ENCODE results near the gene KCNJ6.

DNA sequence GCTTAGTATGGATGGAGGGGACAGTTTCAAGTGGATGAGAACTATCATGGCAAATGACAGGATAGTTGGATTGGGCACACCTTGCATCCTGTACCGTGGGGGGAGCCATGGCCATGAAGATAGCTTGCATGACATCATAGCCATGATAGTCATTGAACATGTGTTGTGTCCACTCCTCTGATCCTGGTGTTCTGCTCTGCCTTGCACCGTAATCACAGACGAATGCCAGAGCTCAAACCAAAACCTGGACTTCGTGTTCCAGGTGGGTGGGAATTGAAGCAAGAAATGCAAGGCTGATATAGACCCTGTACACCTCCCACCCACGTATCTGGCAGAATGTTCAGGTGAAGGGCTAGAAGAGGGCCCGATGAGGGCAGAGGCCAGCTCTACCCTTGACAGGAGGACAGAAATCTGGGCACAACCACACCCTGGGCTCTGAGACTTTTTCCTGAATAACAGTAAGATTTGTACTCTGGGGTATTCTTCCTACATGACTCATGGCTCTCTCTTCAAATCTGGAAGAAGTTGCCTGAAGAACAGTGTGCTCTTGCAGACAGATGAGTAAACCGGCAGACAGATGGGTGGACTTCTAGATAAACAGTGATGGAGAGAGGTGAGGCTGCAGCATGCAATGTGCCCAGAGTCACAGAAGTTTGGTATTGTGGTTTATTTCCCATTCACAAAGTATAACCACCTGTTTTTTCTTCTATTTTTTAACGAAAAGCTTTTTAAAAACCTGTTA lies 45.0 kb downstream of the KCNJ6 start:
- no peak for TF ChIP-seq POLR2A (IDR thresholded peaks at IDR 0.05)
- TF ChIP-seq, protein P1, sequence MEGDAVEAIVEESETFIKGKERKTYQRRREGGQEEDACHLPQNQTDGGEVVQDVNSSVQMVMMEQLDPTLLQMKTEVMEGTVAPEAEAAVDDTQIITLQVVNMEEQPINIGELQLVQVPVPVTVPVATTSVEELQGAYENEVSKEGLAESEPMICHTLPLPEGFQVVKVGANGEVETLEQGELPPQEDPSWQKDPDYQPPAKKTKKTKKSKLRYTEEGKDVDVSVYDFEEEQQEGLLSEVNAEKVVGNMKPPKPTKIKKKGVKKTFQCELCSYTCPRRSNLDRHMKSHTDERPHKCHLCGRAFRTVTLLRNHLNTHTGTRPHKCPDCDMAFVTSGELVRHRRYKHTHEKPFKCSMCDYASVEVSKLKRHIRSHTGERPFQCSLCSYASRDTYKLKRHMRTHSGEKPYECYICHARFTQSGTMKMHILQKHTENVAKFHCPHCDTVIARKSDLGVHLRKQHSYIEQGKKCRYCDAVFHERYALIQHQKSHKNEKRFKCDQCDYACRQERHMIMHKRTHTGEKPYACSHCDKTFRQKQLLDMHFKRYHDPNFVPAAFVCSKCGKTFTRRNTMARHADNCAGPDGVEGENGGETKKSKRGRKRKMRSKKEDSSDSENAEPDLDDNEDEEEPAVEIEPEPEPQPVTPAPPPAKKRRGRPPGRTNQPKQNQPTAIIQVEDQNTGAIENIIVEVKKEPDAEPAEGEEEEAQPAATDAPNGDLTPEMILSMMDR (IDR thresholded peaks at IDR 0.05), result no peak

All from testis (tissue), 2 donors.